Measurements from ENCODE around the gene HBA2. TPM values are rescaled to one million over a fixed set of nuclear protein-coding genes. Genes with fewer than 3 reads are reported as not detected.
"Not testable (repeated sequence)": the region's sequence is repeated elsewhere in the genome, so short reads cannot be mapped to it uniquely, and the experiment has no call there.

Gene HBA2
- total RNA-seq (2014; rRNA removed; shearing (Covaris generic); ENCODE audit: low replicate concordance) = not detected in 2 replicates

DNA sequence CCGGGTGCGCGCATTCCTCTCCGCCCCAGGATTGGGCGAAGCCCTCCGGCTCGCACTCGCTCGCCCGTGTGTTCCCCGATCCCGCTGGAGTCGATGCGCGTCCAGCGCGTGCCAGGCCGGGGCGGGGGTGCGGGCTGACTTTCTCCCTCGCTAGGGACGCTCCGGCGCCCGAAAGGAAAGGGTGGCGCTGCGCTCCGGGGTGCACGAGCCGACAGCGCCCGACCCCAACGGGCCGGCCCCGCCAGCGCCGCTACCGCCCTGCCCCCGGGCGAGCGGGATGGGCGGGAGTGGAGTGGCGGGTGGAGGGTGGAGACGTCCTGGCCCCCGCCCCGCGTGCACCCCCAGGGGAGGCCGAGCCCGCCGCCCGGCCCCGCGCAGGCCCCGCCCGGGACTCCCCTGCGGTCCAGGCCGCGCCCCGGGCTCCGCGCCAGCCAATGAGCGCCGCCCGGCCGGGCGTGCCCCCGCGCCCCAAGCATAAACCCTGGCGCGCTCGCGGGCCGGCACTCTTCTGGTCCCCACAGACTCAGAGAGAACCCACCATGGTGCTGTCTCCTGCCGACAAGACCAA is at the start of gene HBA2:
TSS of gene HBA2 (plus strand) at position 503 of the 568 bp plus-strand sequence. CDS start at position 540, 37 bp downstream.
- H3K4me3 ChIP-seq, H3K36me3 ChIP-seq, DNase-seq, H3K9me3 ChIP-seq: not testable (repeated sequence)
- peaks cover 37% of the 10 kb centered on the region for H3K27me3 ChIP-seq

DNA sequence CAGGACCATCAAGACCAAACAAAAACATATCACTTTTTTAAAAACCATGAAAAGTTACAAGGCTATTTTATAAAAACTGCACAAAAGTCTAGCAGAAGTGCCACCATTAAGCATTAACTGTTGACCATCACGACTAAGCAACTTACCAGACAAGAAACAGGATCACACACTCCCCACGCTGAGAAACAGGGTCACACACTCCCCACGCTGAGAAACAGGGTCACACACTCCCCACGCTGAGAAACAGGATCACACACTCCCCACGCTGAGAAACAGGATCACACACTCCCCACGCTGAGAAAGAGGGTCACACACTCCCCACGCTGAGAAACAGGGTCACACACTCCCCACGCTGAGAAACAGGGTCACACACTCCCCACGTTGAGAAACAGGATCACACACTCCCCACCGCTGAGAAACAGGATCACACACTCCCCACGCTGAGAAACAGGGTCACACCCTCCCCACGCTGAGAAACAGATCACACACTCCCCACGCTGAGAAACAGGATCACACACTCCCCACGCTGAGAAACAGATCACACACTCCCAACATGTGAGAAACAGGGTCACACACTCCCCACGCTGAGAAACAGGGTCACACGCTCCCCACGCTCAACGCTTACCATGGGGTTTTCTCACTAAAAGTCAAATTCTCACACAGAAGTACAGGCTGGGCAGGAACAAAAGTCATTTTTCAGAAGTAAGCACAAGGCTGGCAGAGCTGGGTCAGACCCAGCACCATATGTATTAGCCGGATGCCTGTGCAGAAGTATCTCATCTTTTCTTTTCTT is 48.9 kb upstream of the HBA2 start:
- H3K36me3 ChIP-seq = peaks cover 25% of the 10 kb centered on the region
- not testable (repeated sequence) for H3K27me3 ChIP-seq, H3K4me3 ChIP-seq, DNase-seq, H3K9me3 ChIP-seq

DNA sequence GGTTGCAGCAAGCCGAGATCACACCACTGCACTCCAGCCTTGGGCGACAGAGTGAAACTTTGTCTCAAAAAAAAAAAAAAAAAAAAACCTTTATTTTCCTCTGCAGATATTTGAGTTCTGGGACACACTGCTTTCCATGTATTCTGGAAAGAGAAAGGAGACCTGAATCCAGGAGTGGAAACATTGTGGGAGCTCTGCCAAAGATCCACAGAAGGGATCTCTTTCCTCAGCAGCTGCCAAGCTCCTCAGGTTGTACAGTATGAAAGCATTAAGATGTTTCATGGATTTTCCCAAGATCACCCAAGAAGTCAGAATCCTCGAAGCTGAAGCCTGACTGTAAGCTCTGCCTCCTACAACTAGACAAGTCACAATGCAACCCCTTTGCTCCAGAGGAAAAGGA is 47.7 kb upstream of the HBA2 start:
- DNase-seq = no peak
- Histone ChIP-seq H3K9me3 (no peaks in the 10 kb centered on the region), H3K4me3 (no peak overlapping the region), H3K27me3 (no peaks in the 10 kb centered on the region), H3K36me3 (peaks cover 35% of the 10 kb centered on the region)

DNA sequence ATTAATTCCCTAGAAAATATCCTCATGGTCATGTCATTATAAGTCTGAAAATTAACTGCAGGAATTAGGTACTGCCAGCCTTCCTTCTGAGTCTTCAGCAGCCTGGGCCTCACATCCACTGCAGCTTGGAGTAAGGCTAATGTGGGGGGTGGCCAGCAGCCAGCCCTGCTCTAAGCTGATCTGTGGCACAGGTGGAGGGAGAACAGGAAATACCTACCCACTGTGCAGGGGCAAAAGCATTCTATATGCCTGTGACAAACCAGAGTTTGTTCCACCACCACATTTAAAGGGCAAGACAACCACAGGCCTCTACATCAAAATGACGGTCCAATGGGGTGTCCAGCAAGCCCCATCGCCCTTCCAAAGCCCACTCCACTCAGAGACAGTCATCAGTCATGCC is 43.6 kb upstream of the HBA2 start:
- H3K27me3 ChIP-seq = no peaks in the 10 kb centered on the region
- no peak for DNase-seq
- no peaks in the 10 kb centered on the region for H3K9me3 ChIP-seq
- peaks cover 37% of the 10 kb centered on the region for H3K36me3 ChIP-seq
- no peak overlapping the region for H3K4me3 ChIP-seq

DNA sequence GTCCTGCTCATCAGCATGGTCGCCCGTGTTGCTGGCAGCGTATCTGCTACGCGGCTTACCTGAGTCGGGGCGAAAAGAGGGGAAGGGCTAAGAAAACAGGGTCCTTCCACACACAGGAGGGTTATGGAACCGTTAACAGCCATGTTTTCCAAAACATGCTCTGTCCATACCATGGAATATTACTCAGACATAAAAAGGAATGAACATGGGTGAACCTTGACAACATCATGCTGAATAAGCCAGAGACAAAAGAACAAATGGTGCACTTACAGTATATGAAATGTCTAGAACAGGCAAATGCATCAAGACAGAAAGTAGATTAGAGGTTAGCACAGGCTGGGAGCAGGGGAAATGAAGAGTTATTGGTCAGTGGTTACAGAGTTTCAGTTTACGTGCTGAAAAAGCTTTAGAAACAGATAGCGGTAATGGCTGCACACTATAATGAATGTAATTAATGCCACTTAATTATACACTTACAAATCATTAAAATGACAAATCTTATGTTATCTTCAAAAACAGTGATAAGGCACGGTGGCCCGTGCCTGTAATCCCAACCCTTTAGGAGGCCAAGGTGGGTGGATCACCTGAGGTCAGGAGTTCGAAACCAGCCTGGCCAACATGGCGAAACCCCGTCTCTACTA is 42.0 kb upstream of the HBA2 start:
- Histone ChIP-seq H3K36me3 (peaks cover 38% of the 10 kb centered on the region), H3K27me3 (no peaks in the 10 kb centered on the region), H3K4me3 (no peak overlapping the region), H3K9me3 (no peaks in the 10 kb centered on the region)
- no peak for DNase-seq

DNA sequence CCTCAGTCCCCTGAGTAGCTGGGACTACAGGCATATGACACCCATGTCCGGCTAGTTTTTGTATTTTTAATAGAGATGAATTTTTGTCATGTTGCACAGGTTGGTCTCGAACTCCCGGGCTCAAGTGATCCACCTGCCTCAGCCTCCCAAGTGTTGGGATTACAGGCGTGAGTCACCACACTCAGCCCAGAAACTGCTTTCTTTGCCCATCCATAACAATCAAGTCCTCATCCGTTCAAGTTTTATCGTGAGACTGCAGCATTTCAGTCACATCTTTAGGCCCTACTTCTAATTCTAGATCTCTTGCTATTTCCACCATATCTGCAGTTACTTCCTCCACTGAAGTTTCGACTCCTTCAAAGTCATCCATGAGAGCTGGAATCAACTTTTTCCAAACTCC is 40.6 kb upstream of the HBA2 start:
- DNase-seq = no peak
- no peaks in the 10 kb centered on the region for H3K9me3 ChIP-seq

DNA sequence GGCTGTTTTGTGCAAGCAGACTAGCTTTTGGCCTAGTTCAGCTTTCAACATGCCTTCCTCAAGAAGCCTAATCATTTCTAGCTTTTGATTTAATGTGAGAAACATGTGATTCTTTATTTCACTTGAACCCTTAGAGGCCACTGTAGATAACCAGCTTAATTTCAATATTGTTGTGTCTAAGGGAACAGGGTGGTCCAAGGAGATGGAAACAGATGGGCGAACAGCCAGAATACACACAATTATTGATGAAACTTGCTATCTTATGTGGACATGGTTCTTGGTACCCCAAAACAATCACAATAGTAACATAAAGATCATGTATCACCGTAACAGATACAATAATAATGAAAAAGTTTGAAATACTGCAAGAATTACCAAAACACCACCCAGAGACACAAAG is 39.0 kb upstream of the HBA2 start:
- Histone ChIP-seq H3K4me3 (no peak overlapping the region), H3K9me3 (no peaks in the 10 kb centered on the region), H3K36me3 (peaks cover 43% of the 10 kb centered on the region), H3K27me3 (no peaks in the 10 kb centered on the region)
- DNase-seq = no peak

More for the DNA sequence above, 40.6 kb upstream of the HBA2 start:
- peaks cover 44% of the 10 kb centered on the region for H3K36me3 ChIP-seq
- H3K27me3 ChIP-seq = no peaks in the 10 kb centered on the region
- no peak overlapping the region for H3K4me3 ChIP-seq

DNA sequence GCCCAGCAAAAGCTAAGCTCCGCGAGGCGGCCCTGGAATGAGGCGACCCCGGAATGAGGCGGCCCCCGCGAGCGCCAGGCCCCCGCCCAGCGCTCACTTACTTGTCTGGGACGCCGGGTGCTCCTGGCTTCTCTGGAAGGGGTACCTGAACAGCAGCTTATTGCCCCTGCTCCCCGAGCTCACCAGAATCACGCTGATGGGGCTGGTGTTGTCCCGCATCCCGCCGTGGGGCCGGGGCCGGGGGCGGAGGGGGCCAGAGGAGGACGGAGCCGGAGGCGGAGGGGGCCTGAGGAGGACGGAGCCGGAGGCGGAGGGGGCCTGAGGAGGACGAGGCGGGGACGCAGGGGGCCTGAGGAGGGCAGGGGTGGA is 34.6 kb upstream of the HBA2 start:
- DNase-seq = peak; percentile 20
- H3K36me3 ChIP-seq = peaks cover 23% of the 10 kb centered on the region
- peak overlapping the region; percentile 83 for H3K4me3 ChIP-seq
- H3K9me3 ChIP-seq = no peaks in the 10 kb centered on the region
- H3K27me3 ChIP-seq = no peaks in the 10 kb centered on the region

DNA sequence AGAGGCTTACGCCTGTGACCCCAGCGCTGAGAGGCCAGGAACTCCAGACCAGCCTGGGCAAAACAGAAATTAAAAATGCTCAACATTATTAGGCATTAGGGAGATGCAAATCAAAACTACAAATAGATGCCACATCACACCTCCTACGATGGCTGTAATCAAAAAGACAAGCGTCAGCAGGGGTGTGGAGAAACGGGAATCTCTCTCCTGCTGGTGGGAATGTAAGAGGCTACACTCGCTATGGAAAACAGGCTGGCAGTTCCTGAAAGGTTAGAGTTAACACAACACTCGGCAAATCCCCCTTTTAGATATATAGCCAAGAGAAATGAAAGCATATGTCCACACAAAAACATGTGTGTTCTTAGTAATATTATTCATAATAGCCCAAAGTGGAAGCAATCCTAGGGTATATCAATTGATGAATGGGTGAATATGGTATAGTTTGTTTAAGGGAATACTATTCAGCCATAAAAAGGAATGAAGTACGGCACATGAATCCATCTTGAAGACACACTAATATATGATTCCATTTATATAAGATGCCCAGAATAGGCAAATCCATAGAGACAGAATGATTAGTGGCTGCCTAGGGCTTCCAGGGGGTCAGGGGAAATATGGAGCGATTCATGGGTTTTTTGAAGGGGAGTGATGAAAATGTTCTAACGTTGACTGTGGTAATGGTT is 32.4 kb upstream of the HBA2 start:
- Histone ChIP-seq H3K27me3 (no peaks in the 10 kb centered on the region), H3K9me3 (no peaks in the 10 kb centered on the region), H3K4me3 (no peak overlapping the region; the same call in 1 of the 2 replicates), H3K36me3 (peaks cover 7% of the 10 kb centered on the region)
- DNase-seq = no peak

DNA sequence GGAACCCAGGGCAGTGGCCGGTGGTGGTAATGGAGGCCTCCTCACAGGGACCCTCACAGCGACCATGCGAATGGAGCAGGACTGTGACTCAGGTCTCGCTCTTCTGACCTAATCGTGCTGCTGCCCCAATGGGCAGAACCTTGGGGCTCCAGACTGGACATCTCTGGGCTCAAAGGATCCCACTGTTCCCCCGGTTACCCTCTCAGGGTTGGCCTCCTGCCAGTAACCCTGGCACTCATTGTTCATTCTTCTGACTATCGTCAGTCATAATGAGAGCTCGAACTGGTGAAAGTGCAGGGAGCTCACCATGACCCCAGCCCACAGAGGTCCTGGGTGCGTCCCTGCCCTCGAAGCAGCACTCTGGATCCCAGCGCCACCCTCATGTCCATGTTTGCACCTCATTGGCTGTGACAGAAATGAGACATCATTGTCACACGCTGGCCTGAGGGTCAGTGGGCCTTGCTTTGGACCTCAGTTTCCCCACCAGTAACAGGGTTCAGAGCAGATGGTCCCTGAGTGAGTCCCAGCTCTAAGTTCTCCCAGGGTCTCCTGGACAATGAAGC is 30.2 kb upstream of the HBA2 start:
- H3K9me3 ChIP-seq = no peaks in the 10 kb centered on the region
- DNase-seq = no peak
- H3K36me3 ChIP-seq = no peaks in the 10 kb centered on the region

DNA sequence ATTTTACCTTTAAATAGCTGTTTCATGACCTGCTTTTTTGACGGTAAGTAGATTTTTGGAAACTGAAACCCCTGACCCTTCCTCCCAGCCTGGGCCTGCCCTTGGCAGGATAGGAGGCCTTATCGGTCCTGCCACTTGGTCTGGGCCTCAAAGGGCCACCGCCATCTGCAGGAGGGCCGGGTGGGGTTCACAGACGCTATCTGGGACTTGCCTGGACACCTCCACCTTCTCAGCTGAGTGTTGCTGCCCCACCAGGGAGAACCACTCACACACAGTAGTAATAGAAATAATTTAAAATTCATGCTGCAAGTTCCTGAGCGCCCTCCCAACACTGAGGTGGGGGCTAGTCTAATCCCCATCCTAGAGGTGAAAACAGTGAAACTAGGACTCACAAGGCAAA is 29.6 kb upstream of the HBA2 start:
- no peaks in the 10 kb centered on the region for H3K27me3 ChIP-seq
- H3K9me3 ChIP-seq = no peaks in the 10 kb centered on the region

More for the DNA sequence above, 30.2 kb upstream of the HBA2 start:
- Histone ChIP-seq H3K4me3 (no peak overlapping the region), H3K27me3 (no peaks in the 10 kb centered on the region)

DNA sequence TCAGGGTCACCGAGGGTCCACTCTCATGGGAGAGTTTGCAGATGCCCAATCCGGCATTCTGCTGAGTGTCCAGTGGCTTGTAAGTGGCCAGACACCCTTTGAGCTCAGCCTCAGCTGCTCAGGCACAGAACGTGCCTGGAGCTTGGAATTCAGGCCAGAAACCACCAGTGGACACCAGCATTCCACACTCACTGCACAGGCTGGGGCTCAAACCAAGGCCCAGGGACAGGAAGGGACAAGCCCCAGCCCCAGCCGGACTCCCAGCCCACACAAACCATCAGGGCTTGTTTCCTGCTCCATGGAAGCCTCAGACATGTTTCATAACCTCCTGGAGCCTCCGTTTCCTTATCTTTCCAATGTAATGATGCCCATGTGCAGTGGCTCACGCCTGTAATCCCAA is 29.2 kb upstream of the HBA2 start:
- Histone ChIP-seq H3K4me3 (no peak overlapping the region), H3K27me3 (no peaks in the 10 kb centered on the region), H3K9me3 (no peaks in the 10 kb centered on the region), H3K36me3 (no peaks in the 10 kb centered on the region)
- no peak for DNase-seq

More for the DNA sequence above, 29.6 kb upstream of the HBA2 start:
- no peaks in the 10 kb centered on the region for H3K36me3 ChIP-seq
- H3K4me3 ChIP-seq = no peak overlapping the region
- DNase-seq = no peak

DNA sequence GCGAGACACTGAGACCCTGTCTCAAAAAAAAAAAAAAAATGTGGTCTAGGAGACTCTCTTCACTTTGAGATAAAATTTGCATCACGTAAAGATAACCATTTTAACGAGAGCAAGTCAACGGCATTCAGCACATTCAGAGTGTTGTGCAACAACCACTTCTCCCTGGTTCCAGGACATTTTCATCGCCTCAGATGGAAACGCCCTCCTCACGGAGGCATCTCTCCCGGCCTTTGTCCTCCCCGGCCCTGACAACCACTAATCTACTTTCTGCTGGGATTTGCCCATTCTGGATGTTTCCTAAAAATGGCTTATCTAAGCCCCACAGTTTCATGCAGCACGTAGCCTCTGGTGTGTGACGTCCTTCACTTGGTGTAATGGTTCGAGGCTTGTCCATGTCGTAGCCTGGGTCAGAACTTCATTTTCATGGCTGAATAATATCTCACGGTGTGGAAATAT is 27.9 kb upstream of the HBA2 start:
- no peak for DNase-seq
- H3K36me3 ChIP-seq = no peaks in the 10 kb centered on the region
- no peak overlapping the region for H3K4me3 ChIP-seq
- no peaks in the 10 kb centered on the region for H3K9me3 ChIP-seq
- H3K27me3 ChIP-seq = peaks cover under 1% of the 10 kb centered on the region

DNA sequence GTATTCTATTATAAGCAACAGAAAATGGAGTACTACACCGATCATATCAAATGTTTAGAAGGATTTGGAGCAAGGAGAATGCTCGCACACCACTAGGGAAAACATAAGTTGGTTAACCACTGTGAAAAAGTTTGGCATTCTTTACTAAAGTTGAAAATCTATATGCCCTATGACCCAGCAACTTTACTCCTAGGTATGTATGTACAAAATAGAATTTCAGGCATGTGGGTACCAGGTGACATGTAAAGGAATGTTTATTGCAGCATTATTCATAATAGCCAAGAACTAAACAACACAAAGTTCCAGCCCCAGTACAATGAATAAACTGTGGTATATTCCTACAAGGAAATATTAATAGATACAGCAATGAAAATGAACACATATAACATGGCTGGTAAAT is 26.0 kb upstream of the HBA2 start:
- no peak for DNase-seq
- Histone ChIP-seq H3K9me3 (no peaks in the 10 kb centered on the region), H3K4me3 (no peak overlapping the region), H3K27me3 (peaks cover 9% of the 10 kb centered on the region), H3K36me3 (no peaks in the 10 kb centered on the region)

DNA sequence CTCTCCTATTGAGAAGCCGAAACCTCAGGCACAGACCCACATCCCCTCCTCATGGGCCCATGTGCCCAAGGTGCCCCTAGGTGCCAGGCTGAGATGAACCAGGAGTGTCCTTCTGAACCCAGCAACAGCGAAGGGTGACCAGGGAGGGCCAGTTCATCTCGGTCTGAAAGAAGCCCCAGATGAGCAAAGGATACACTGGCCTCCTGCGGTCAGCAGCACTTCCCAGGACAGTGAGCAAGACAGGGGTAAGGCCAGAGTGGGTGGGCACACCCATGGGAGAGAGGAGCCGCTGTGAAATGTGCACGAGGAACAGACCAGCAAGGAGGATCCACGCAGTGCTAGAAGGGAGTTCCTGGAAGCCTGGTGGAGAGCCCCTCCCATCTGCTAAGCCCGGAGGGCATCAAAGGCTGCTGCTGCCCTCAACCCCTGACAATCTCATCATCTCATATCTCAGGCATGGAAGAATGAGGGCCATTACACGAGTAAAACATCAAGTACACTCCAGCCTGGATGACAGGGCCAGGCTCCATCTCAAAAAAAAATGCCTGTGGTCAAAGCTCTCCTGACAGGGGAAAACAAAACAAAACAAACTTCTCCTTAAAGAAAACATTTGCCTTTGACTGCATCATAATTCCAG is 23.5 kb upstream of the HBA2 start:
- Histone ChIP-seq H3K36me3 (no peaks in the 10 kb centered on the region), H3K27me3 (peaks cover 9% of the 10 kb centered on the region), H3K9me3 (no peaks in the 10 kb centered on the region), H3K4me3 (no peak overlapping the region)
- DNase-seq = no peak

Data from MG63 (cell line).